Measurements from ENCODE around the gene ZFP30. TPM values are rescaled to one million over a fixed set of nuclear protein-coding genes. Genes with fewer than 3 reads are reported as not detected.

The ZFP30 gene
- polyA plus RNA-seq, 1 of the 3 experiments (the other 2 are of a cell fraction), result 2.3 TPM

GRCh38 chr19:37683520-37683919 is 28.3 kb upstream of the ZFP30 start:
- no peaks in the 10 kb centered on the region for H3K27me3 ChIP-seq (ENCODE audit: insufficient read depth)
- no peak overlapping the region for H3K27ac ChIP-seq (ENCODE audit: low read depth in 2 of 2, low read length in 1 of 2)
- TF ChIP-seq SIN3A (IDR thresholded peaks at IDR 0.05; ENCODE audit: borderline replicate concordance, low read depth, low read length) (no peak), RAD21 (IDR thresholded peaks at IDR 0.05; ENCODE audit: low read length) (no peak), USF2 (IDR thresholded peaks at IDR 0.05; ENCODE audit: borderline replicate concordance, low read depth, low read length) (no peak), CHD2 (IDR thresholded peaks at IDR 0.05; ENCODE audit: low read length, partially characterized antibody) (no peak), NFIC (IDR thresholded peaks at IDR 0.05; ENCODE audit: borderline replicate concordance) (no peak), FOSL2 (IDR thresholded peaks at IDR 0.05; ENCODE audit: borderline replicate concordance, low read depth) (no peak), EP300 (IDR thresholded peaks at IDR 0.05; ENCODE audit: borderline replicate concordance in 1 of 2, low read depth in 1 of 2, low read length in 1 of 2) (no peak), EZH2phosphoT487 (IDR thresholded peaks at IDR 0.05; ENCODE audit: borderline replicate concordance, low read depth) (no peak), ZBTB33 (IDR thresholded peaks at IDR 0.05; ENCODE audit: borderline replicate concordance, low read depth) (no peak), NRF1 (IDR thresholded peaks at IDR 0.05; ENCODE audit: low read depth, low read length) (no peak), SMC3 (IDR thresholded peaks at IDR 0.05; ENCODE audit: low read depth, low read length) (no peak), TEAD4 (IDR thresholded peaks at IDR 0.05; ENCODE audit: borderline replicate concordance, insufficient read depth) (no peak), TCF12 (IDR thresholded peaks at IDR 0.05) (no peak)
- no peaks in the 10 kb centered on the region for H3K9me3 ChIP-seq
- no peaks in the 10 kb centered on the region for H3K79me2 ChIP-seq (ENCODE audit: insufficient read depth)
- H3F3A ChIP-seq (replicated peaks; ENCODE audit: insufficient read depth), result no peaks in the 10 kb centered on the region
- no peak overlapping the region for H3K9ac ChIP-seq
- ChIA-PET POLR2A (no interaction called here), CTCF (no interaction called here)
- H2AFZ ChIP-seq (ENCODE audit: low read depth), result no peak overlapping the region
- no peaks in the 10 kb centered on the region for H3K9me2 ChIP-seq
- H3K4me3 ChIP-seq (ENCODE audit: low read depth in 2 of 2, low read length in 1 of 2), result no peak overlapping the region
- no peaks in the 10 kb centered on the region for H4K20me1 ChIP-seq (ENCODE audit: insufficient read depth)
- H3K4me1 ChIP-seq (ENCODE audit: control insufficient read depth in 1 of 2, insufficient read depth in 2 of 2, low read depth in 1 of 2, low read length in 1 of 2), result no peaks in the 10 kb centered on the region
- 45% methylated on average over 3 of the region's 3 CpGs for WGBS (ENCODE audit: low lambda C conversion rate)
- no peak for DNase-seq
- no peaks in the 10 kb centered on the region for H3K36me3 ChIP-seq (replicated peaks in 1 of 2; ENCODE audit: control insufficient read depth in 1 of 2, insufficient read depth in 2 of 2, low read length in 1 of 2)
- H3K4me2 ChIP-seq, result no peak overlapping the region

GRCh38 chr19:37669450-37669914 is 14.2 kb upstream of the ZFP30 start:
- Histone ChIP-seq H3K4me3 (ENCODE audit: low read depth in 2 of 2, low read length in 1 of 2) (no peak overlapping the region; a peak in 1 of 4 replicates), H2AFZ (ENCODE audit: low read depth) (no peak overlapping the region), H3K4me2 (no peak overlapping the region), H4K20me1 (ENCODE audit: insufficient read depth) (no peaks in the 10 kb centered on the region), H3K9me2 (no peaks in the 10 kb centered on the region), H3K9ac (no peak overlapping the region), H3K9me3 (peaks cover 35% of the 10 kb centered on the region), H3K36me3 (replicated peaks in 1 of 2; ENCODE audit: control insufficient read depth in 1 of 2, insufficient read depth in 2 of 2, low read length in 1 of 2) (peaks cover 0 to 8% of the 10 kb centered on the region in 2 experiments), H3F3A (replicated peaks; ENCODE audit: insufficient read depth) (peaks cover 3% of the 10 kb centered on the region), H3K4me1 (ENCODE audit: control insufficient read depth in 1 of 2, insufficient read depth in 2 of 2, low read depth in 1 of 2, low read length in 1 of 2) (no peaks in the 10 kb centered on the region), H3K27ac (ENCODE audit: low read depth in 2 of 2, low read length in 1 of 2) (no peak overlapping the region), H3K79me2 (ENCODE audit: insufficient read depth) (no peaks in the 10 kb centered on the region), H3K27me3 (ENCODE audit: insufficient read depth) (no peaks in the 10 kb centered on the region)
- POLR2A ChIA-PET, result no interaction called here
- no peak for TF ChIP-seq CHD2 (IDR thresholded peaks at IDR 0.05; ENCODE audit: low read length, partially characterized antibody)
- no peak for TF ChIP-seq TEAD4 (IDR thresholded peaks at IDR 0.05; ENCODE audit: borderline replicate concordance, insufficient read depth)
- no peak for TF ChIP-seq TAF1 (IDR thresholded peaks at IDR 0.05; ENCODE audit: borderline replicate concordance, low read depth, low read length)
- no peak for TF ChIP-seq TCF12 (IDR thresholded peaks at IDR 0.05)
- no peak for TF ChIP-seq MEF2A (IDR thresholded peaks at IDR 0.05; ENCODE audit: borderline replicate concordance, low read depth)
- no peak for TF ChIP-seq REST (IDR thresholded peaks at IDR 0.05; ENCODE audit: low read depth, low read length)
- no peak for TF ChIP-seq ZBTB33 (IDR thresholded peaks at IDR 0.05; ENCODE audit: borderline replicate concordance, low read depth)
- TF ChIP-seq POLR2AphosphoS5 (IDR thresholded peaks at IDR 0.05; ENCODE audit: low read depth, low read length), result no peak
- no peak for TF ChIP-seq EP300 (IDR thresholded peaks at IDR 0.05; ENCODE audit: borderline replicate concordance in 1 of 2, low read depth in 1 of 2, low read length in 1 of 2)
- TF ChIP-seq FOSL2 (IDR thresholded peaks at IDR 0.05; ENCODE audit: borderline replicate concordance, low read depth), result no peak
- CTCF ChIA-PET, result interaction anchor here (0.7 kb wide), 1 partner anchor 37 kb away, joined by 3 read pairs; no protein-coding TSS in a partner anchor
- DNase-seq, result no peak
- 62% methylated on average over 6 of the region's 6 CpGs for WGBS (ENCODE audit: low lambda C conversion rate)

All from SK-N-SH (cell line).